AG04449 (cell line): ENCODE data around the gene MAPK1IP1L.
A peak's percentile ranks its signal among the peaks of the same experiment; 100 is the strongest.

Source experiments
- CTCF ChIA-PET: fragments of 350-600 bp; formaldehyde crosslinking; extraction: SDS; loops from one replicate; lab custom pipeline; 2021; ENCODE audit warnings: antibody characterized with exemption; lab: Yijun Ruan, JAX
- POLR2A ChIA-PET: fragments of 400-600, 350-600 bp; formaldehyde crosslinking; extraction: SDS; loops from one replicate; lab custom pipeline; 2020; ENCODE audit warnings: antibody characterized with exemption, inconsistent platforms; lab: Yijun Ruan, JAX
- DNase-seq: peaks from one replicate; pipeline ENCODE4 v3.0.0-alpha.2; 2010; ENCODE audit warnings: low read depth, low spot score
- H3K4me3 ChIP-seq: 2 replicates; pipeline ENCODE4 v1.5.1; 2011; ENCODE audit warnings: low read depth, mild to moderate bottlenecking, control low read depth, low read length
- CTCF ChIP-seq: IDR thresholded peaks from one replicate; pipeline ENCODE4 v1.5.1; 2011; ENCODE audit warnings: mild to moderate bottlenecking, moderate library complexity, low read length, control low read depth, inconsistent platforms; ENCODE audit not compliant: insufficient read depth; ENCODE audit errors: missing control alignments

MAPK1IP1L gene

GRCh38 chr14:55103005-55103640 lies 51.7 kb downstream of the MAPK1IP1L start:
- CTCF ChIA-PET = interaction anchor here (0.7 to 2.6 kb wide), 12 partner anchors 8 to 53 kb away, joined by 3 to 16 read pairs (median 3); partner anchors contain the start of gene MAPK1IP1L
- no peak for TF ChIP-seq CTCF
- peak; percentile 76 for DNase-seq
- peak overlapping the region; percentile 12; the same call in 1 of the 2 replicates for H3K4me3 ChIP-seq
- POLR2A ChIA-PET = interaction anchor here (0.6 to 2.2 kb wide), 7 partner anchors 9 to 328 kb away, joined by 3 to 11 read pairs (median 5); partner anchors contain the start of genes LGALS3, SOCS4 and WDHD1

GRCh38 chr14:55103971-55104954 lies 52.8 kb downstream of the MAPK1IP1L start:
- POLR2A ChIA-PET = interaction anchor here (1.1 to 2.2 kb wide), 3 partner anchors 10 to 19 kb away, joined by 3 to 9 read pairs (median 8); no protein-coding TSS in a partner anchor
- TF ChIP-seq CTCF = no peak
- DNase-seq = no peak
- H3K4me3 ChIP-seq = no peak overlapping the region
- CTCF ChIA-PET = interaction anchor here (1.0 to 2.6 kb wide), 9 partner anchors 8 to 53 kb away, joined by 3 to 16 read pairs (median 3); partner anchors contain the start of gene MAPK1IP1L

- no peak for DNase-seq
- H3K4me3 ChIP-seq = no peak overlapping the region
- CTCF ChIA-PET = interaction anchor here (1.1 to 1.7 kb wide), 3 partner anchors 11 to 55 kb away, joined by 4 to 7 read pairs (median 5); partner anchors contain the start of gene MAPK1IP1L
- POLR2A ChIA-PET = no interaction called here
- no peak for TF ChIP-seq CTCF
Observed at GRCh38 chr14:55105991-55106390, 54.5 kb downstream of the MAPK1IP1L start.

GRCh38 chr14:55107766-55108554 lies 56.5 kb downstream of the MAPK1IP1L start:
- peak; percentile 83 for DNase-seq
- TF ChIP-seq CTCF = no peak
- ChIA-PET CTCF (interaction anchor here (0.9 to 2.1 kb wide), 6 partner anchors 16 to 319 kb away, joined by 3 to 6 read pairs (median 3); partner anchors contain the start of gene MAPK1IP1L), POLR2A (interaction anchor here (0.8 to 1.5 kb wide), 7 partner anchors 8 to 36 kb away, joined by 3 to 6 read pairs (median 4); partner anchors contain the start of gene LGALS3)
- H3K4me3 ChIP-seq = 0 out of 2 replicates have a peak overlapping the region, but pooled peaks have one; percentile 12

GRCh38 chr14:55109836-55110235 lies 58.4 kb downstream of the MAPK1IP1L start:
- H3K4me3 ChIP-seq = no peak overlapping the region
- TF ChIP-seq CTCF = no peak
- ChIA-PET CTCF (no interaction called here), POLR2A (no interaction called here)
- DNase-seq = no peak
